ENCODE results near the gene PCSK4. TPM values are rescaled to one million over a fixed set of nuclear protein-coding genes. Genes with fewer than 3 reads are reported as not detected.

Gene PCSK4
- total and polyA plus RNA-seq, 2 of the 13 experiments (the other 11 are each of a cell fraction or from before 2014, with no cell fraction given): 2.0 to 2.7 TPM

DNA sequence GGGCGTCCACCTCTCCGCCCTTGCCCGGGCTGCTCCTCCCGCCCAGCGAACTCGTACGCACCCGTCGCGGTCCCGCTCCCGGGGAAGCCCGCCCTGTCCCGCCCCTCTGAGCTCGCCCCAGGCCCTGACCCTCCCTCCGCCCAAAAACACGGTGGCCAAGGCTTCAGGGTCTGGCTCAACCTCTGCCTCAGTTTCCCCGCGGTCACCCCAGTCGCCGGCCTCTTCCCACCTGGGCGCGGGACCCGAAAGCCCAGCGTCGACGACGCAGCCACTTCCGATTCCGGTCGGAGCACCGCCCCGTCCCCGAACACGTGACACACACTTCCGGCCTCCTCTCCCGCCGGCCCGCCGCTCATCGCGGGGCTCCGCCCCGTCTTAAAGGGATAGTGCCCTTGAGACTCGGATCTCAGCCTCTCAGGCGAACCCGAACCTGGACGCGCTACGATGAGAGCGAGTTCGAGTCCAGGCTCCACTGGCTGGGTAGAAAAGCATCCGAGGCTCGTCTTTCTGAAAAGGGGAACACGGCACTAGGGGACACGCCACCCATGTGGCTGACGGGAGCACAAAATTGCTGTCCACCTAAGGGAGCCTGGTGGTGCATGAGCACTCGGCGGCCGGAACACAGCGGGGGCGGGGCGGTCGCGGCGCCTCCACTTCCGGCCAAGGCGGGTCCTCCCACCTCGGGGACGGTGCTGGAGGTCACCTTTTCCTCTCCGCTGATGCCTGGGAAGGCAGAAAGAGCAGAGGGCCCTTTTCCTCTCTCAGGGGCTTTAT lies 11.0 kb downstream of the PCSK4 start, which contains the start of gene C19orf25 (continued):
- TF ChIP-seq, protein P1, sequence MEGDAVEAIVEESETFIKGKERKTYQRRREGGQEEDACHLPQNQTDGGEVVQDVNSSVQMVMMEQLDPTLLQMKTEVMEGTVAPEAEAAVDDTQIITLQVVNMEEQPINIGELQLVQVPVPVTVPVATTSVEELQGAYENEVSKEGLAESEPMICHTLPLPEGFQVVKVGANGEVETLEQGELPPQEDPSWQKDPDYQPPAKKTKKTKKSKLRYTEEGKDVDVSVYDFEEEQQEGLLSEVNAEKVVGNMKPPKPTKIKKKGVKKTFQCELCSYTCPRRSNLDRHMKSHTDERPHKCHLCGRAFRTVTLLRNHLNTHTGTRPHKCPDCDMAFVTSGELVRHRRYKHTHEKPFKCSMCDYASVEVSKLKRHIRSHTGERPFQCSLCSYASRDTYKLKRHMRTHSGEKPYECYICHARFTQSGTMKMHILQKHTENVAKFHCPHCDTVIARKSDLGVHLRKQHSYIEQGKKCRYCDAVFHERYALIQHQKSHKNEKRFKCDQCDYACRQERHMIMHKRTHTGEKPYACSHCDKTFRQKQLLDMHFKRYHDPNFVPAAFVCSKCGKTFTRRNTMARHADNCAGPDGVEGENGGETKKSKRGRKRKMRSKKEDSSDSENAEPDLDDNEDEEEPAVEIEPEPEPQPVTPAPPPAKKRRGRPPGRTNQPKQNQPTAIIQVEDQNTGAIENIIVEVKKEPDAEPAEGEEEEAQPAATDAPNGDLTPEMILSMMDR (CRISPR knock-in tag; IDR thresholded peaks at IDR 0.05): no peak
- TF ChIP-seq ZNF451 (CRISPR knock-in tag; IDR thresholded peaks at IDR 0.05) (no peak), ZNF660 (CRISPR knock-in tag; IDR thresholded peaks at IDR 0.05; ENCODE audit: borderline replicate concordance, low read depth) (no peak), GABPA (IDR thresholded peaks at IDR 0.05; ENCODE audit: low read depth, low read length) (peak; percentile 83), GABPA (CRISPR knock-in tag; IDR thresholded peaks at IDR 0.05; ENCODE audit: low read depth) (peak; percentile 94), ZNF430 (CRISPR knock-in tag; IDR thresholded peaks at IDR 0.05) (peak; percentile 84; the same call in 1 of the 2 replicates), ZFP41 (CRISPR knock-in tag; IDR thresholded peaks at IDR 0.05; ENCODE audit: borderline replicate concordance) (peak; percentile 79; the same call in 1 of the 2 replicates), TCF7 (IDR thresholded peaks at IDR 0.05; ENCODE audit: low read depth) (no peak), JUNB (CRISPR knock-in tag; IDR thresholded peaks at IDR 0.05; ENCODE audit: borderline replicate concordance) (no peak), ZFX (CRISPR knock-in tag; IDR thresholded peaks at IDR 0.05; ENCODE audit: low read depth) (peak; percentile 53; the same call in 1 of the 2 replicates), ZNF24 (IDR thresholded peaks at IDR 0.05) (0 out of 2 replicates have a peak, but pooled peaks have one; percentile 54), NFIC (IDR thresholded peaks at IDR 0.05; ENCODE audit: low read length) (no peak), ARNT (IDR thresholded peaks at IDR 0.05) (no peak)
- TF ChIP-seq, protein P2, sequence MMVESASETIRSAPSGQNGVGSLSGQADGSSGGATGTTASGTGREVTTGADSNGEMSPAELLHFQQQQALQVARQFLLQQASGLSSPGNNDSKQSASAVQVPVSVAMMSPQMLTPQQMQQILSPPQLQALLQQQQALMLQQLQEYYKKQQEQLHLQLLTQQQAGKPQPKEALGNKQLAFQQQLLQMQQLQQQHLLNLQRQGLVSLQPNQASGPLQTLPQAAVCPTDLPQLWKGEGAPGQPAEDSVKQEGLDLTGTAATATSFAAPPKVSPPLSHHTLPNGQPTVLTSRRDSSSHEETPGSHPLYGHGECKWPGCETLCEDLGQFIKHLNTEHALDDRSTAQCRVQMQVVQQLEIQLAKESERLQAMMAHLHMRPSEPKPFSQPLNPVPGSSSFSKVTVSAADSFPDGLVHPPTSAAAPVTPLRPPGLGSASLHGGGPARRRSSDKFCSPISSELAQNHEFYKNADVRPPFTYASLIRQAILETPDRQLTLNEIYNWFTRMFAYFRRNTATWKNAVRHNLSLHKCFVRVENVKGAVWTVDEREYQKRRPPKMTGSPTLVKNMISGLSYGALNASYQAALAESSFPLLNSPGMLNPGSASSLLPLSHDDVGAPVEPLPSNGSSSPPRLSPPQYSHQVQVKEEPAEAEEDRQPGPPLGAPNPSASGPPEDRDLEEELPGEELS (CRISPR knock-in tag; IDR thresholded peaks at IDR 0.05): no peak
- TF ChIP-seq, protein P3, sequence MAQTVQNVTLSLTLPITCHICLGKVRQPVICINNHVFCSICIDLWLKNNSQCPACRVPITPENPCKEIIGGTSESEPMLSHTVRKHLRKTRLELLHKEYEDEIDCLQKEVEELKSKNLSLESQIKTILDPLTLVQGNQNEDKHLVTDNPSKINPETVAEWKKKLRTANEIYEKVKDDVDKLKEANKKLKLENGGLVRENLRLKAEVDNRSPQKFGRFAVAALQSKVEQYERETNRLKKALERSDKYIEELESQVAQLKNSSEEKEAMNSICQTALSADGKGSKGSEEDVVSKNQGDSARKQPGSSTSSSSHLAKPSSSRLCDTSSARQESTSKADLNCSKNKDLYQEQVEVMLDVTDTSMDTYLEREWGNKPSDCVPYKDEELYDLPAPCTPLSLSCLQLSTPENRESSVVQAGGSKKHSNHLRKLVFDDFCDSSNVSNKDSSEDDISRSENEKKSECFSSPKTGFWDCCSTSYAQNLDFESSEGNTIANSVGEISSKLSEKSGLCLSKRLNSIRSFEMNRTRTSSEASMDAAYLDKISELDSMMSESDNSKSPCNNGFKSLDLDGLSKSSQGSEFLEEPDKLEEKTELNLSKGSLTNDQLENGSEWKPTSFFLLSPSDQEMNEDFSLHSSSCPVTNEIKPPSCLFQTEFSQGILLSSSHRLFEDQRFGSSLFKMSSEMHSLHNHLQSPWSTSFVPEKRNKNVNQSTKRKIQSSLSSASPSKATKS (CRISPR knock-in tag; IDR thresholded peaks at IDR 0.05): no peak
- TF ChIP-seq, protein P4, sequence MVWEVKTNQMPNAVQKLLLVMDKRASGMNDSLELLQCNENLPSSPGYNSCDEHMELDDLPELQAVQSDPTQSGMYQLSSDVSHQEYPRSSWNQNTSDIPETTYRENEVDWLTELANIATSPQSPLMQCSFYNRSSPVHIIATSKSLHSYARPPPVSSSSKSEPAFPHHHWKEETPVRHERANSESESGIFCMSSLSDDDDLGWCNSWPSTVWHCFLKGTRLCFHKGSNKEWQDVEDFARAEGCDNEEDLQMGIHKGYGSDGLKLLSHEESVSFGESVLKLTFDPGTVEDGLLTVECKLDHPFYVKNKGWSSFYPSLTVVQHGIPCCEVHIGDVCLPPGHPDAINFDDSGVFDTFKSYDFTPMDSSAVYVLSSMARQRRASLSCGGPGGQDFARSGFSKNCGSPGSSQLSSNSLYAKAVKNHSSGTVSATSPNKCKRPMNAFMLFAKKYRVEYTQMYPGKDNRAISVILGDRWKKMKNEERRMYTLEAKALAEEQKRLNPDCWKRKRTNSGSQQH (CRISPR knock-in tag; IDR thresholded peaks at IDR 0.05; ENCODE audit: low read depth): peak; percentile 48; the same call in 1 of the 2 replicates
- TF ChIP-seq, protein P5, sequence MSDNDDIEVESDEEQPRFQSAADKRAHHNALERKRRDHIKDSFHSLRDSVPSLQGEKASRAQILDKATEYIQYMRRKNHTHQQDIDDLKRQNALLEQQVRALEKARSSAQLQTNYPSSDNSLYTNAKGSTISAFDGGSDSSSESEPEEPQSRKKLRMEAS (IDR thresholded peaks at IDR 0.05): peak; percentile 96
- TF ChIP-seq, protein P6, sequence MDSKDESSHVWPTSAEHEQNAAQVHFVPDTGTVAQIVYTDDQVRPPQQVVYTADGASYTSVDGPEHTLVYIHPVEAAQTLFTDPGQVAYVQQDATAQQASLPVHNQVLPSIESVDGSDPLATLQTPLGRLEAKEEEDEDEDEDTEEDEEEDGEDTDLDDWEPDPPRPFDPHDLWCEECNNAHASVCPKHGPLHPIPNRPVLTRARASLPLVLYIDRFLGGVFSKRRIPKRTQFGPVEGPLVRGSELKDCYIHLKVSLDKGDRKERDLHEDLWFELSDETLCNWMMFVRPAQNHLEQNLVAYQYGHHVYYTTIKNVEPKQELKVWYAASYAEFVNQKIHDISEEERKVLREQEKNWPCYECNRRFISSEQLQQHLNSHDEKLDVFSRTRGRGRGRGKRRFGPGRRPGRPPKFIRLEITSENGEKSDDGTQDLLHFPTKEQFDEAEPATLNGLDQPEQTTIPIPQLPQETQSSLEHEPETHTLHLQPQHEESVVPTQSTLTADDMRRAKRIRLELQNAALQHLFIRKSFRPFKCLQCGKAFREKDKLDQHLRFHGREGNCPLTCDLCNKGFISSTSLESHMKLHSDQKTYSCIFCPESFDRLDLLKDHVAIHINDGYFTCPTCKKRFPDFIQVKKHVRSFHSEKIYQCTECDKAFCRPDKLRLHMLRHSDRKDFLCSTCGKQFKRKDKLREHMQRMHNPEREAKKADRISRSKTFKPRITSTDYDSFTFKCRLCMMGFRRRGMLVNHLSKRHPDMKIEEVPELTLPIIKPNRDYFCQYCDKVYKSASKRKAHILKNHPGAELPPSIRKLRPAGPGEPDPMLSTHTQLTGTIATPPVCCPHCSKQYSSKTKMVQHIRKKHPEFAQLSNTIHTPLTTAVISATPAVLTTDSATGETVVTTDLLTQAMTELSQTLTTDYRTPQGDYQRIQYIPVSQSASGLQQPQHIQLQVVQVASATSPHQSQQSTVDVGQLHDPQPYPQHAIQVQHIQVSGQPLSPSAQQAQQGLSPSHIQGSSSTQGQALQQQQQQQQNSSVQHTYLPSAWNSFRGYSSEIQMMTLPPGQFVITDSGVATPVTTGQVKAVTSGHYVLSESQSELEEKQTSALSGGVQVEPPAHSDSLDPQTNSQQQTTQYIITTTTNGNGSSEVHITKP (CRISPR knock-in tag; IDR thresholded peaks at IDR 0.05; ENCODE audit: low read depth): 0 out of 2 replicates have a peak, but pooled peaks have one; percentile 36

Measured in HepG2 (cell line).